GM12892 (cell line): Measurements from ENCODE around the gene LRFN2.

Source experiments
- DNase-seq: peaks from one replicate; pipeline ENCODE4 v3.0.0; 2011; ENCODE audit not compliant: insufficient read length
- FAIRE-seq: peaks from 2 replicates; lab custom pipeline; 2011; peaks lifted over from hg19 to GRCh38; lab: Jason Lieb, UNC
- POLR2A ChIP-seq: IDR thresholded peaks from 2 replicates; pipeline ENCODE4 v1.6.1; 2011; ENCODE audit warnings: low read depth, low read length, control low read depth
- POLR2AphosphoS5 ChIP-seq: IDR thresholded peaks from 2 replicates; pipeline ENCODE4 v1.6.1; 2011; ENCODE audit warnings: low read depth, low read length, control low read depth
- TAF1 ChIP-seq: IDR thresholded peaks from 2 replicates; pipeline ENCODE4 v1.6.1; 2011; ENCODE audit warnings: low read depth, mild to moderate bottlenecking, control low read depth, low read length, borderline replicate concordance

The LRFN2 gene

DNA sequence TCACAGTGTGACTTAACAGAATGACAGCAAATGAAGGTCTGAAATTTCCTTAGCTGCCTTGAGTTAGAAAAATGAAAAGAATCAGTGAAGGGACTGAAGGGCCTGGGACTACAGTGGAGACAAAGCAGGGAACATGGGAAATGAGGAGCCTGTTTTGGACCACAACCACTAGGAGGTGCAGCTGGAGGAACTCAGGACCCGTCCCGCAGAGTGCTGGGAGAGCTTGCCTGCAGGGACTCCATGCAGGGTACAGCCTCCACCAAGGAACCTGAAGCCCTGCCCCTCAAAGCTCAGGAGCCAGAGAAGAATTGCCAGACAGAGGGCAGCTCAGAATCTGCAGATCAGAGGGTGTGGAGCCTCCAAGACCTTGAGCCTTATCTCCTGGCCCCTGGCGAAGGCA is 50.7 kb downstream of the LRFN2 start:
- DNase-seq = no peak
- no peak for FAIRE-seq
- TF ChIP-seq POLR2A = no peak

DNA sequence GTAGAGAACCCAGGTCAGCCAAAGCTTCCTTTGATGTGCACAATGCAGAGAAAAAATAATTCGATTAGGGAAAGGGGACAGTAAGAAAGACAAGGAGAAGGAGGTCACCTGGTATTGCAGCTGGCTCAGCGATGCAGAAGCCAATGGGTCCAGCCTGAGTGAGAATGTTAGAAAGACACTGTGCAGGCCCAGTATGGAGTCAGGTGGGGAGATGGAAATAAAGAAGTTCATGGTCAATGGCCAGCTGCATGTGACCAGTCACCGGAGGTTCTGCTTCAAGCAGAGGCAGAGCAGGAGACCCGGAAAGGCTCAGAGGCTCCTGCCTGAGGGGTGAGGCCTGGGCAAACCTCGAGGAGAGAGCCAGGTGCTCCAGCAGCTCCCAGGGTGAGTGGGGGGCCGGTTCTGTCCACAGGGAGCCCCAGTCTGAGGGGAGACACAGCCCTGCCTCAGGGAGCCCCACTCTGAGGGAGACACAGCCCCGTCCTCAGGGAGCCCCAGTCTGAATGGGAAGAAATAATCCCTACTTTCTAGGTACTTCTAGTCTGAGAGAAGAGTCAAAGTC is 51.3 kb downstream of the LRFN2 start:
- no peak for FAIRE-seq
- TF ChIP-seq TAF1 (no peak), POLR2AphosphoS5 (no peak), POLR2A (no peak)
- DNase-seq = no peak

DNA sequence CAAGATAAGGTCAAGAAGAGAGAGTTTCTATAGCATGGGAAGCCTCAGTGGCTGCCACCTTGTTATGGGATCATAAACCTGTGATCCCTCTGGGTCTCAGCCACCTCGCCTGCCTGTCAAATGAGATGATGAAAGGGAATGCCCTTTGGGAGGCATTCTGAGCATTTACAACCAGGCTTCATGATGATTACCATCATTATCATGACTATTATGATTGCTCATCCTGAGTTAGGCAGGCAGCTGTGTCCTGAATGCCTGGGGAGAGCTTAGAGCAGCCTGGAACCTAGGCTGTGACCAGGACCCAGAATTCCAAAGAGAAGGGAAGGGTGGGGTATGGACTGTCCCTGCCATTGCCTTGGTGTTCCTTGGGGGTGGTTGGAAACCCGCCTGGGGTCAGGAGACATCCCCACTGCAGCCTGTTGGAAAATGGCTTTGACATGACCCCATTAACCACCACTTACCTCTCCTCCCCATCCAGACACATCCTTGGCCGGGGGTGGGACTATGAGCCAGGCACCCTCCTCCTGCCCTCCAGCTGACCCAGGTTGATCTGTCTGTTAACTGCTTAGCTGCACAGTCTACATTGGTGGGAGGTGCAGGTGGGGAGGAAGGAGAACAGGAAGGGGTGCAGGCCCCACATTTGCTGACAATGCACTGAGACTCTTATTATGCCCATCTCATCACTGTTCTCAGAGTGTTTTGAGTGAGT is 51.9 kb downstream of the LRFN2 start:
- TF ChIP-seq POLR2A = no peak
- TF ChIP-seq TAF1 = no peak
- TF ChIP-seq POLR2AphosphoS5 = no peak
- FAIRE-seq (no peak), DNase-seq (no peak)

DNA sequence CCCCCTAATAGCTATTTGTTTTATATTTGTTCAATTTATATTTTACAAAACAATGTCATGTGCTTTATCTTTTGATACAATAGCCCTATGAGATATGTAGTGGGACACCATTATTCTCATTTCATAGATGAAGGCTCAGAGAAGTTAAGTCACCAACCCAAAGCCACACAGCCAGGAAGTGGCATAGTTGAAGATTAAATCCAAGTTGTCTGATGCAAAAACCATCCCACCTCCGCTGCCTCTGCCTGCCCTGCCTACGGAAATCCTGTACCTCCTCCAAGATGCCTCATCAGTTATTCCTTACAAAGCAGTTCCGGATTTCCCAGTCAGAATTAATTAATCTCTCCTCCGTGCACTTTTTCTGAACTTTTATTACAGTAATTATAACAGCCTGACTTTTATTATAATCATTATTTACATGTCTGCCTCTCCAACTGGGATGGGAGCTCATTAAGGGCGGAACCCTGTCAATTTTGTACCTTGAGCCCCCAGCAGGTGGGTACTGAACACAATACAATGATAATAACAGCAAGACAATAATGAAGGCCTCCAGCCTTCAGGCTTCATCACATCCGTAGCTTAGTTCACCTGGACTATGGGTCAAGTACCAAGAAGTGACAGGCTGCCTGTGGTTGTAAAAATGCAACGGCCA is 54.7 kb downstream of the LRFN2 start:
- no peak for FAIRE-seq
- TF ChIP-seq TAF1 (no peak), POLR2AphosphoS5 (no peak), POLR2A (no peak)
- no peak for DNase-seq

DNA sequence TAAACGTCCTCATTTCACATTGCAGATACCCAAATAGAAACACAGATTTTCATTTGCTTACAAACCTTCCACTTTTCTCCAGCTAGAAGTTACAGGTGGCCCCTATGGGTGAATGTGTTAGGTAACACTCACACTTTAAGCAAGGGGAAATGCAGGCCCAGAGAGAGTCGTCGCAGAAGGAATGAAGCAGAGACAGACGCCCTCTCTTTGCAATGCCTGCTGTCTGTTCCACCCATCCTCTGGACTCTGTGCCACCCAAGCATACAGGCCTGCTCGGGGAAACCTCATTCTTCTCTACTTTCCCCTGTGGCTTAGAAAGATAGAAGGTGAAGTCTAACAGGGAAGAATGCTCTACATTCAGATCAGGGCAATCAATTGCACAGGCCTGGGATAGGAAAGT is 57.2 kb downstream of the LRFN2 start:
- TF ChIP-seq TAF1 (no peak), POLR2AphosphoS5 (no peak), POLR2A (no peak)
- no peak for DNase-seq
- no peak for FAIRE-seq

DNA sequence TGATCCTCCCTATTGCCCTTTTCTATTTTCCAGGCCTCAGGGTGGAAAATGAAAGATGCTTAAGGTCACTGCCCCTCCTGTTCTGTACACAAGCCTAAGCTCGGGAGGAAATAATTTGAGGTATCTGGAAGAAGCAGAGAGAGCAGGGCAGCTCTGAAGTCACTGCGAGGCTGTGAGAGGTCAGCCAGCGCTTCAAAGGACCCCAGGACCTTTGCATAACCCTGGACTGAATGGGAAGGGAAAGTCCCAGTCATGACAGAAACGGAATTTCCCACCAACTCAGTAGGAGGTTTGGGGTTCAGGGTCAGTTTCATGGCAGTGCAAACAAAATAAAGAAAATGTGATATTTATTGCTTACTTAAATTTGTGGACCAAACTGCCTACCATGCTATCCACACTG is 58.1 kb downstream of the LRFN2 start:
- TF ChIP-seq TAF1 (no peak), POLR2A (no peak), POLR2AphosphoS5 (no peak)
- no peak for FAIRE-seq
- no peak for DNase-seq

DNA sequence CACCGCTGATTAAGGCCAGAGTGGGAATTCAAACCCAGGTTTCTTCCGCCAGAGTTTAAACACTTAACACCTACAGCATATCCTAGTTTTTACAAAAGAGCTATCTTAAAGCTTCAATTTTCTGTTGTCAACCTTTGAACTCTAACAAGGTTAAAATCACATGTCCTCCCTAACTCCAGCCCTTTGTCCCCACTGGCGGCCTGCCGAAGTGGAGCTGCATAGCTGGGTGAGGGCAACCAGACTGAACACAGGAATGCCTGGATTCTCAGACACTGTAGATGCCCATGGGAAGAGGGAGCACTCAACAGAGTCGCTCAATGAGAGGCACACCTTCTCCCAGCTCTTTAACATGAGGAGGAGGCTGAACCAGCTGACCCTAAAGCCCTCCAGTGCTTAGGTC is 59.1 kb downstream of the LRFN2 start:
- TF ChIP-seq POLR2A (no peak), TAF1 (no peak), POLR2AphosphoS5 (no peak)
- DNase-seq (no peak), FAIRE-seq (no peak)

DNA sequence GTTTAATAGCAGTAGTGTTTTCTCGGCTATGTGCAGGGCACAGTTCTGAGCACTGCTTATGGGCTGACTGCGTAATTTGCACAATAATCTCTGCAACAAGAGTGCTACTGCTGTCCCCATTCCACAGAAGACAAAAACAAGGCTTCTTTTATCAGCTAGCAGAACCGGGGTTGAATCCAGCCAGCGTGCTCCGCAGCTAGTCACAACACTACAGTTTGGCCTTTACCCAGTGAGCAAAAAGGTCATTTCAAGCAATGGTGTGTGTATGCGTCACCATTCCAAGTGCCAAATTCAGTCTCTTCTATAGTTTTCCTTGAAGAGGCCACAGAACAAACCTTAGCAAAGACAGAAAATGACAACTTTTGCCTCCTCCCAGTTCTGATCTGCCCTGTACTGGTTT is 61.1 kb downstream of the LRFN2 start:
- FAIRE-seq (no peak), DNase-seq (no peak)

DNA sequence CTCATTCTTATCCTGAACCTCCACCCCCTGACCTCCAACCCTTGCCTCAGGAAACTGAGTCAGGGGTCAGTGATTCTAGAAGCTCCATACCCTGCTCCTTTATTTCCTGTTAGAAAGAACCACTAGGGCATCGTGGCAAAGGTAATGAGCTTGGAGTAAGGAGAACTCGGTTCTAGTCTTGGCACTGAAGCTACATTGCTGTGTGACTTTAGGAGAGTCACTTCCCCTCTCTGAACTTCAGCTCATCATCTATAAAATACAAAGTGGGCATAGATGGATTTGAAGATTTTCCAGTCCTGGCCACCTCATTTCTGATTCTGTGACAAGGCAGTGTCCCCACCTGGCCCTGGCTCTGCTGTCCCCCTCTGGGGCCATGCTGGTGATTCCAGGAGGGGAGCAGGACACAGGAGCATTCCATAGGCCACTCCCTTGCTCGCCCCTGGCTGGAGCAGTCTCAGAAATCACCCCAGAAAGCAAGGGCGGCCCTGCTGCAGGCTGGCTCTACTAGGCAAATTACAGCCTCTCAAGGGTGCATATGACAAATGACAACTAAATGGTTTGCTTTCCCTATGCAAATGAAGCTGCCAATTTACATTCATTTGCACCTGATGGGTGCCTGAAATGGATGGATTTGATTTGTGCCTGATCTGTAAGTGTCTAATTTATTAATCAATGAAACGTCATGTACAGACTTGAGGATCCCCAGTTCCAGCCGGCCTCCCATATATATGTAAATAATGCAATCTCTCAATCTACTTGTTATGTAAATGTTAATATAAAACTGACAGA is 62.2 kb downstream of the LRFN2 start:
- DNase-seq (no peak), FAIRE-seq (no peak)
- no peak for TF ChIP-seq POLR2A

More for the DNA sequence above, 61.1 kb downstream of the LRFN2 start:
- TF ChIP-seq TAF1 = no peak
- TF ChIP-seq POLR2AphosphoS5 = no peak
- TF ChIP-seq POLR2A = no peak

DNA sequence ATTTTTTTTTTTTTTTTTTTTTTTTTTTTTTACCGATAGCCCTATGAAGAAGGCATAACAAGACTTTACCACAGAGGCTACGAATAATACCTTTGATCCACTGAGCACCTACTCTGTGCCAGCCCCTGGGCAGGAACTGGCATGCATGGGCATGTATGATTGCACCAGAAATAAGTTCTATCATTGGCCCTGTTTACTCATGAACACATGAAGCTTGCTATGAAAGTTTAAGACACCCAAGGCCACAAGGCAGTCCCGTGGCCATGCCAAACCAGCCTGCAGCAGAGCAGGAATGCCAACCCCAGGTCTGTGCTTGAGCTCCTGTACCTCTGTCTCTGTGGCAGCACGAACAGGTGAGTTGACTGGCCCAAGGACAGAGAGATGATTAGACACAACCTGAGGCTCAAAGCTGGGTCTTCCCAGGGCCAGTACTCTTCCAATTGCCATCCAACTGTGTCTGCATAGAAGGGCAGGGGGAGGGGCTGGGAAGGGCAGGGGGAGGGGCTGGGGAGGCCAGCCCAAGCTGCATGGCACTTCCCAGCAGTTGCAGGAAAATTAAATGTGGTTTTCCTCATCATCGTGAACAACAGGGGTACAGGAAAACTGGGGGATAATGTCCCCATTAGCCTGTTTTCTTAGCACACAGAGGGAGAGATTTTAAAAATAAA is 63.5 kb downstream of the LRFN2 start:
- no peak for FAIRE-seq
- TF ChIP-seq POLR2AphosphoS5 = no peak
- TF ChIP-seq POLR2A = no peak
- no peak for TF ChIP-seq TAF1
- DNase-seq = no peak

DNA sequence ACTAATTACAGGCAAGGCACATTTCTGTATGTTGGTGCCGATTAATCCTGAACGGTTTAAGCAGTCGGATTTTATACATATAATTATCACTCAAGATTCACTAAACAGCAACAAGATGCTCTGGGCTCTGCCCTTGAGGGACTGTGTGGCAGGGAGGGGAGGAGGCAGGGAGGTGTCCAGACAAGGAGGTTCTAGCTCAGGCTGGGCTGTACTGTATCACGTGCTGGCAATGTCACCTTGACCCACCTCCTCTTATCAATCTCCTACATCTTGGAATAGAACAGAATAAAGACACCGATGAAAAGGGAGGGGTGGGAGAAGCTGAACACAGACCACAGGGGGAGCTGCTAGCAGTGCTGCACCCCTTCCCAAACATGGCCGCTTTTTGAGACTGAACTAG is 65.7 kb downstream of the LRFN2 start:
- no peak for DNase-seq
- FAIRE-seq = no peak
- no peak for TF ChIP-seq POLR2AphosphoS5
- TF ChIP-seq POLR2A = no peak
- no peak for TF ChIP-seq TAF1
